ENCODE data around the gene TUBA1C. TPM values are rescaled to one million over a fixed set of nuclear protein-coding genes. Genes with fewer than 3 reads are reported as not detected.
A peak's percentile ranks its signal among the peaks of the same experiment; 100 is the strongest.
"Not testable (repeated sequence)": the region's sequence is repeated elsewhere in the genome, so short reads cannot be mapped to it uniquely, and the experiment has no call there.

TUBA1C gene
- total RNA-seq, 2 experiments from 2014 or later = 214 to 227 TPM

DNA sequence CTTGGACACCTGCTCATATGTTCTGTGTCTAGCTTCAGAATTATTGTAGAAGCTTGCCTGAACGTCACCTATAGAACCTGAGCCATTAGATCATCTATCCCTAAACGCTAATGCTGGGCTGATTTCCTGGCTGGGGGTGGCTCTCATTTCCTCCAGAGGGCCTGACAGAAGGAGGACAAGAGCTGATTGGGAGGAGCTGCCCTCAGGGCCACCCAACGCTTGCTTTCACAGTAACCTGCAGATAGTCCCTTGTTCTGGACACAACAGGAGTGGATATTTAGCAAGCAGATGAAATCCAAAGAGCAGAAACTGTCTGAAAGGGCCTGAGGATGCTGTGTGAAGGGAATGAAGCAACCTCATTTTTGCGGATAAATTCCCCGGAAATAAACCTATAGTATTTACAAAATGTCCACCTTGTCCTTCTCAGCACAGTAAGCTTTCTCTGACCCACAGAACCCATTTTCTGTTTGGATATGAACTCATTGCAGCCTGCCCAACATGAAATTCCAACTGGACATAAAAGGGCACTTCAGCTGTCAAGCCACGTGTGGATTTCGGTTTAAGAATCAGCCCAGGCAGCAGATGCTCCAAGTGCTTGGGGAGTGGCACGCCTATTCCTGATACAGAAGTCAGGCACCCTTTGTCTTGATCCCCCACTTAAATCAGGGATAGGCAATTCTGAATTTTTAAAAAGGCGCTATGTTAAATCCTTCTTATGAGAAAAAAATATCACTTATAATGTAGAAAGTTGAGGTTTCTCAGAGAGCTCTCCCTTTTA is 32.8 kb upstream of the TUBA1C start:
- Mint-ChIP-seq H3K27me3 (ENCODE audit: low read depth) (no peaks in the 10 kb centered on the region), H3K9me3 (no peaks in the 10 kb centered on the region), H3K27ac (no peak overlapping the region), H3K4me3 (no peak overlapping the region), H3K4me1 (ENCODE audit: low read depth) (peaks cover 12% of the 10 kb centered on the region), H3K36me3 (ENCODE audit: low read depth) (no peaks in the 10 kb centered on the region)
- intact Hi-C loops (cut with micrococcal nuclease) = no loop called here
- CTCF ChIA-PET = interaction anchor here (0.6 to 1.0 kb wide), 3 partner anchors 44 to 217 kb away, joined by 3 to 4 read pairs (median 3); no protein-coding TSS in a partner anchor
- no peak for DNase-seq

DNA sequence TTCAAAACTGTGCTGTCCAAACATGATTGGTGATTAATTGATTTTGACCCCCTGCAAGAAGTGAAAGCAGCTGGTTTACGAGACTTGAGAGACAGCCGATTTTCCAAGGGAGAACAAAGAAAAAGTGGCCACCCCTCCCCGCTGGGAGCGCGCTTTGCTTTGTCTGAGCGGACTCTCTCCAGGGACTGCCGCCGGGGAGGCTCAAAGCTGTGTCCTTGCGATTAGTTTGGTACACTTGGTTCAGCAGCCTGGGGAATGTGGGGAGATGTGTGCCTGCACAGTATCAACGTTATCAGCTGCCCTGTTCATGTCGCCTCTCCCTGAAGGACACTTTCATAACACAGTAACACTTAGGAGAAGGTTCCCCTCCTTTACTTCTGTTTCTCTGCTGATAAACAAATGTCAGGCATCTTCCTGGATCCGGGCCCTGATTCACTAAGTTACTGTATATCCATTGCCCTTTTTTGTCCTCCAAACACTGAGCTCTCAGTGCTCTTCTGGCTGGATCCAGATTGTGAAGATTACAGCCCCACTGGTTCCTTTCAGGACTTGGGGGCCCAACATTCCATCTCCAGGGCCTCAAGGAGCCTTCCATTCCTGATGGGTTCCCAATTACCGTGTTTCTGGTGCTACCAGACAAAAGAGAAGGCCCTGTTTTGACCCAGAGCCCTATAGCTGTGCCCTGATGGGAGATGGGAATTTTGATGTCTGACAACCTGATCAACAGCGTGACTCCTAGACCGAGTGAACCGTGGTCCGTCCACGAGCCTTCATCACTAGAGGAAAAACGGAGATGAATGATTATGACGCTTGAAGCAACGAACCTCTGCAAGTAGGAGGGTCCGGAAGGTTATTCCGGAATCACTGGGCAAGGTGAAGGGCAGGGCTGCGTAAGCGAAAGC is 31.7 kb upstream of the TUBA1C start:
- H3K4me3 Mint-ChIP-seq = peak overlapping the region; percentile 85
- no peaks in the 10 kb centered on the region for H3K27me3 Mint-ChIP-seq (ENCODE audit: low read depth)
- no peaks in the 10 kb centered on the region for H3K36me3 Mint-ChIP-seq (ENCODE audit: low read depth)
- intact Hi-C loops (cut with micrococcal nuclease) = no loop called here
- H3K4me1 Mint-ChIP-seq (ENCODE audit: low read depth) = peaks cover 12% of the 10 kb centered on the region
- DNase-seq = no peak
- no peaks in the 10 kb centered on the region for H3K9me3 Mint-ChIP-seq
- H3K27ac Mint-ChIP-seq = peak overlapping the region; percentile 81
- CTCF ChIA-PET = interaction anchor here (0.6 to 2.8 kb wide), 10 partner anchors 11 to 240 kb away, joined by 3 to 22 read pairs (median 3); partner anchors contain the start of gene TUBA1B

DNA sequence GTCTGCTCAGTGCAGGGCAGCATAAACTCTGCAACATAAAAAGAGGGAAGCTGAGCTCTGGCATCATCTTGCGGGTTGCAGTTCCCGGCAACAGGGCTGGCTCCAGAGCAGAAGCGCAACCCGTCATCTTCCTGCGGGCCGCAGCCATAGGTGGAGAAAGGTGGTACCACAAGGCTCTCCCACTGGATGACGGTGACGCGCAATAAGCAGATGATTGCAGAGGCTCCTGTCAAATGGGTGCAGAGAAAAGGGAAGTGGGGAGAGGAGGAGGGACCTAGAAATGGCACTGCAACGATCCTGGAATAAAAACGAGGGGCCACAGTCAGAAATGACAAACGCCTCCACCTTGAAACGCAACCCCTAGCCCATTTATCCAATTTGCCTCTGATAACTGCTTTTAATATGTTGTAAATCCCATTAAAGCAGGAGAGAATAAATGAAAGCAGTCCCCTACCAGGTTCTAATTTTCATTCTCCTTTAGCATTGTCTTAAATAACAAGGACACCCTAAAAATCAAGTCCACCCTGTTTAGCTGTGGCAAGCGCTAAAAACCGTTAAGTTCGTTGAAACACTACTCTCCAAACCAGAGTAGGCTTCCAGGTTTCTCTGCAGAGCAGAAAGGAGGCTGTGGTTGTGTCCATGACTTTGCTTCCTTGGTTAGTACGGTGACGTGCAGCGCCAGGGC is 30.9 kb upstream of the TUBA1C start:
- H3K4me3 Mint-ChIP-seq = peak overlapping the region; percentile 85
- no peaks in the 10 kb centered on the region for H3K9me3 Mint-ChIP-seq
- intact Hi-C loops (cut with micrococcal nuclease) = loop anchor here (1.0 kb wide), 4 partner anchors 31 to 215 kb away; partner anchors contain the start of genes TUBA1A and TUBA1C
- peaks cover 12% of the 10 kb centered on the region for H3K4me1 Mint-ChIP-seq (ENCODE audit: low read depth)
- CTCF ChIA-PET = interaction anchor here (0.6 to 2.8 kb wide), 12 partner anchors 9 to 241 kb away, joined by 3 to 22 read pairs (median 4); partner anchors contain the start of genes PRKAG1 and TUBA1B
- peak; percentile 62 for DNase-seq
- H3K27me3 Mint-ChIP-seq (ENCODE audit: low read depth) = no peaks in the 10 kb centered on the region
- H3K36me3 Mint-ChIP-seq (ENCODE audit: low read depth) = no peaks in the 10 kb centered on the region
- peak overlapping the region; percentile 81 for H3K27ac Mint-ChIP-seq

DNA sequence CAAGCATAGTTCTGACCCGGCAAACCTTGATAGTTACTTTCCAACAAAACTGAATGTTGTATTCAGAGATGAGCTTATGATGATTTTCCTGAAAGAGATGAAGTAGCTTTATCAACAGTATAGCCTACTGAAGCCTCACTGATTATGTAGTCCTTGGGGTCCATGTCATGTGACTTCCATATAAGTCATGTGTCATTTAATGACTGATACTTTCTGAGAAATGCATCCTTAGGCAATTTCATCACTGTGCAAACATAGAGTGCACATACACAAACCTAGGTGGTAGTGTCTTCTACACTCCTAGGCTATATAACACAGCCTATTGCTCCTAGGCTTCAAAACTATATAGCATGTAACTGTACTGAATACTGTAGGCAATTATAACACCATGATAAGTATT is 28.5 kb upstream of the TUBA1C start:
- no peak overlapping the region for H3K4me3 Mint-ChIP-seq
- H3K27me3 Mint-ChIP-seq (ENCODE audit: low read depth) = no peaks in the 10 kb centered on the region
- CTCF ChIA-PET = interaction anchor here (1.5 to 2.5 kb wide), 5 partner anchors 8 to 172 kb away, joined by 4 to 9 read pairs (median 5); no protein-coding TSS in a partner anchor
- DNase-seq = no peak
- H3K4me1 Mint-ChIP-seq (ENCODE audit: low read depth) = peaks cover 12% of the 10 kb centered on the region
- H3K9me3 Mint-ChIP-seq = no peaks in the 10 kb centered on the region
- intact Hi-C loops (cut with micrococcal nuclease) = no loop called here
- no peaks in the 10 kb centered on the region for H3K36me3 Mint-ChIP-seq (ENCODE audit: low read depth)
- H3K27ac Mint-ChIP-seq = no peak overlapping the region

DNA sequence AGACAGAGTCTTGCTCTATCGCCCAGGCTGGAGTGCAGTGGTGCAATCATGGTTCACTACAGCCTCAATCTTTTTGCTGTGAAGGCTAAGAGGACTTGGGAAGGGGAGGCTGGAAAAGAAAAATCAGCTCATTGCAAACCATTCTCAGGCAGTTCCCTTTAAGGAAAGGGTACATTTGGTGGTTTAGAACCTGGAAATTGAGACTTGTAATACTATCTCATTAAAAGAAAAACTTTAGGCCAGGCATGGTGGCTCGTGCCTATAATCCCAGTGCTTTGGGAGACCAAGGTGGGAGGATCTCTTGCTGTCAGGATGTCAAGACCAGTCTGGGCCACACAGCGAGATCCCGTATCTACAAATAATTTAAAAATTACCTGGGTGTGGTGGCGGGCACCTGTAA is 21.3 kb upstream of the TUBA1C start:
- no peak for DNase-seq
- Mint-ChIP-seq H3K4me1 (ENCODE audit: low read depth) (no peaks in the 10 kb centered on the region), H3K4me3 (no peak overlapping the region), H3K27ac (no peak overlapping the region), H3K27me3 (ENCODE audit: low read depth) (no peaks in the 10 kb centered on the region), H3K9me3 (no peaks in the 10 kb centered on the region), H3K36me3 (ENCODE audit: low read depth) (no peaks in the 10 kb centered on the region)
- CTCF ChIA-PET = interaction anchor here (1.2 to 2.8 kb wide), 4 partner anchors 8 to 155 kb away, joined by 3 to 9 read pairs (median 6); no protein-coding TSS in a partner anchor
- intact Hi-C loops (cut with micrococcal nuclease) = no loop called here

DNA sequence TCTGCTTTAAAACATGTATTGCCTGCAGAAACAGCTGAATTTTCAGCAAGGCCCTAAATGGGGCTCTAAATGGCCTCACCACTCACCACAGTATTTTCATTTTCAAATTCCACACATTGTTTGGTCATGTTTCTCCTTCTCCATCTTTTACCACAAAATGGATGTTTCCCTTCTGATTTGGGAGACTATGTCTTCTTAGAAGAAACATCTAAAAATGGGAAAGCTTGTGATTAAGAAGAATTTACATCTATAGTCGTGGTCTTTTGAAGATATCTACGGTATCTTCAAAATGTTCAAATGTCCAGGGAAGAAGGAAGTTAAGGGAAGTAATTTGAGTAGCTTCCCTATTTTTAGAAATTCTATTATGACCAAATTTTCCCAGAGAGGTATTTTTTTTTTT is 20.7 kb upstream of the TUBA1C start:
- CTCF ChIA-PET = interaction anchor here (1.2 to 2.8 kb wide), 4 partner anchors 8 to 156 kb away, joined by 3 to 9 read pairs (median 6); no protein-coding TSS in a partner anchor
- Mint-ChIP-seq H3K27ac (no peak overlapping the region), H3K9me3 (no peaks in the 10 kb centered on the region), H3K36me3 (ENCODE audit: low read depth) (no peaks in the 10 kb centered on the region), H3K4me1 (ENCODE audit: low read depth) (no peaks in the 10 kb centered on the region), H3K27me3 (ENCODE audit: low read depth) (no peaks in the 10 kb centered on the region), H3K4me3 (no peak overlapping the region)
- DNase-seq = no peak
- intact Hi-C loops (cut with micrococcal nuclease) = no loop called here

DNA sequence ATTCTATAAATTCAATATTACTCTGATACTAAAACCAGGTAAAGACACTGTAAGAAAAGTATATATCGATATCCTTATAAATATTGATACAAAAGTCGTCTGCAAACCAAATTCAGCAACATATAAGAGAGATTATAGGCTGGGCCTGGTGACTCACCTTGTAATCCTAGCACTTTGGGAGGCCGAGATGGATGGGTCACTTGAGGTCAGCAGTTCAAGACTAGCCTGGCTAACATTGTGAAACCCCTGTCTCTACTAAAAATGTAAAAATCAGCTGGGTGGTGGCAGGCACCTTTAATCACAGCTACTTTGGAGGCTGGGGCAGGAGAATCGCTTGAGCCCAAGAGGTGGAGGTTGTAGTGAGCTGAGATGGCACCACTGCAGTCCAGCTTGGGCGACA is 13.5 kb upstream of the TUBA1C start:
- no peak overlapping the region for H3K4me3 Mint-ChIP-seq
- DNase-seq = no peak
- H3K4me1 Mint-ChIP-seq (ENCODE audit: low read depth) = no peaks in the 10 kb centered on the region
- no peaks in the 10 kb centered on the region for H3K36me3 Mint-ChIP-seq (ENCODE audit: low read depth)
- no peaks in the 10 kb centered on the region for H3K27me3 Mint-ChIP-seq (ENCODE audit: low read depth)
- no peaks in the 10 kb centered on the region for H3K9me3 Mint-ChIP-seq
- no peak overlapping the region for H3K27ac Mint-ChIP-seq
- intact Hi-C loops (cut with micrococcal nuclease) = no loop called here
- CTCF ChIA-PET = interaction anchor here (0.5 kb wide), 1 partner anchor 340 kb away, joined by 3 read pairs; no protein-coding TSS in a partner anchor

DNA sequence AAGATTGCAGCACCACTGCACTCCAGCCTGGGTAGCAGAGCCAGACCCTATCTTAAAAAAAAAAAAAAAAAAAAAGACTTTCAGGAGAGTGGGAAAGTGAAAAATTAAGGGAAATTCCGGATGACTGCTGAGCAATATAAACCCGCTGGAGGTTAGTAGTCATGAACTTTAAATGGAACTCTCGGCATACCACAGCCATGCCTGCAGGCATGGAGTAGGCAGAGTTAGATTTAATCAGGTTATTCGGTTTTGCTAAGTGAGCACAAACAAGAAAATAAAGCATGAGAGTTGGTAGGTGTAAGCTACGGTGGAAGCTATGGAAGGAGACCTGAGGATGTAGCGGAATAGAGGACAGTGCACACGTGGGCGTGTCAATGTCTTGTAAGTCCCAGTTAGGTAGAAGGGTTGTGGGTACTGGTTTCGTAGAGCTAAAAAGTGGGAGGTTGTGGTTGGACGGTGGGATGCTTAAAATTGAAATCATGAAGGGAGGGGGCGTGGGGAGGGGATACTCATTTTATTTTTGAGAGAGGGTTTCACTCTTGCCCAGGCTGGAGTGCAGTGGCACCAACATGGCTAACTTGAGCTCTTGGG is 11.8 kb upstream of the TUBA1C start:
- DNase-seq = no peak
- CTCF ChIA-PET = no interaction called here
- intact Hi-C loops (cut with micrococcal nuclease) = no loop called here
- H3K27me3 Mint-ChIP-seq (ENCODE audit: low read depth) = no peaks in the 10 kb centered on the region
- H3K4me1 Mint-ChIP-seq (ENCODE audit: low read depth) = no peaks in the 10 kb centered on the region
- H3K4me3 Mint-ChIP-seq = no peak overlapping the region
- no peaks in the 10 kb centered on the region for H3K9me3 Mint-ChIP-seq
- H3K36me3 Mint-ChIP-seq (ENCODE audit: low read depth) = no peaks in the 10 kb centered on the region
- no peak overlapping the region for H3K27ac Mint-ChIP-seq

DNA sequence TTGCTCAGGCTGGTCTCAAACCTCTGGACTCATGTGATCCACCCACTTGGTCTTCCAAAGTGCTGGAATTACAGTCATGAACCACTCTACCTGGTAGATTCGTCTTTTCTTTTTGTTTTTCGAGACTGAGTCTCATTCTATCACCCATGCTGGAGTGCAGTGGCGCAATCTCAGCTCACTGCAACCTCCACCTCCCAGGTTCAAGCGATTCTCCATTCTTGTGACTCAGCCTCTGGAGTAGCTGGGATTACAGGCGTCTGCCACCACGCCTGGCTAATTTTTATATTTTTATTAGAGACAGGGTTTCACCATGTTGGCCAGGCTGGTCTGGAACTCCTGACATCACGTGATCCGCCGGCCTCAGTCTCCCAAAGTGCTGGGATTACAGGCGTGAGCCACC is 9.4 kb upstream of the TUBA1C start:
- CTCF ChIA-PET; H3K4me1 Mint-ChIP-seq (ENCODE audit: low read depth); H3K9me3 Mint-ChIP-seq; H3K36me3 Mint-ChIP-seq (ENCODE audit: low read depth); H3K4me3 Mint-ChIP-seq; intact Hi-C loops (cut with micrococcal nuclease); DNase-seq; H3K27ac Mint-ChIP-seq; H3K27me3 Mint-ChIP-seq (ENCODE audit: low read depth): not testable (repeated sequence)

DNA sequence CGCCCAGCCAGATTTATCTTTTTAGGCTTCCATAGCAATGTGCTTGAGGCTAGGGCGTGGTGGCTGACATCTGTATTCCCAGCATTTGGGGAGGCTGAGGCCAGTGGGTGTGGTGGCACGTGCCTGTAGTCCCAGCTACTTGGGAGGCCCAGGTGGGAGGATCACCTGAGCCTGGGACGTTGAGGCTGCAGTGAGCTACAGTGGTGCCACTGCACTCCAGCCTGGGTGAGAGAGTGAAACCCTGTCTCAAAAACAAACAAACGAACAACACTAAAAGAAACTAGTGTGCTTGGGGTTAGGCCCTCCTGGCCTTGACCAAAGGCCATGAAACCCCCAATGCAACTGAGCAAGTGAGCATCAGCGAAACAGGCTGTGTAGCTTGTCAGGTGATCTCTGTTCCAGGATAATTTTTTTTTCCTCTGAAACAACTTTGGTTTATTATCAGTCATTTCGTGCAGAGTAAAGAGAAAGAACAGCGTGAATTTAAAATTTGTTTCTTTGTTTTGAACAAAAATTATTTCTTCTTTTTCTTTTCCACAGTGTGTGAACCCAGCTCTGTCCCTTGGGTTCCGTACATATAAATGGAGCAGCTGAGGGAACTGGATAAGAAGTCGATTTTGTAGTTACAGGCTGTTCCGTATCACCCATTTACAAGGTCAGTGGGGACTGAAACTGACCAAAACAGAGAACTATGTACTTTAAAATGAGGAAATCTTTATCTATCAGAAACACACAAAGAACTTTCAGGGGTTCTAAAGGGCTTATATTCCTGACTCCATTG is 8.8 kb upstream of the TUBA1C start:
- CTCF ChIA-PET = no interaction called here
- Mint-ChIP-seq H3K36me3 (ENCODE audit: low read depth) (no peaks in the 10 kb centered on the region), H3K9me3 (no peaks in the 10 kb centered on the region), H3K4me1 (ENCODE audit: low read depth) (peaks cover 5% of the 10 kb centered on the region), H3K27ac (no peak overlapping the region), H3K27me3 (ENCODE audit: low read depth) (no peaks in the 10 kb centered on the region), H3K4me3 (no peak overlapping the region)
- intact Hi-C loops (cut with micrococcal nuclease) = no loop called here
- no peak for DNase-seq

DNA sequence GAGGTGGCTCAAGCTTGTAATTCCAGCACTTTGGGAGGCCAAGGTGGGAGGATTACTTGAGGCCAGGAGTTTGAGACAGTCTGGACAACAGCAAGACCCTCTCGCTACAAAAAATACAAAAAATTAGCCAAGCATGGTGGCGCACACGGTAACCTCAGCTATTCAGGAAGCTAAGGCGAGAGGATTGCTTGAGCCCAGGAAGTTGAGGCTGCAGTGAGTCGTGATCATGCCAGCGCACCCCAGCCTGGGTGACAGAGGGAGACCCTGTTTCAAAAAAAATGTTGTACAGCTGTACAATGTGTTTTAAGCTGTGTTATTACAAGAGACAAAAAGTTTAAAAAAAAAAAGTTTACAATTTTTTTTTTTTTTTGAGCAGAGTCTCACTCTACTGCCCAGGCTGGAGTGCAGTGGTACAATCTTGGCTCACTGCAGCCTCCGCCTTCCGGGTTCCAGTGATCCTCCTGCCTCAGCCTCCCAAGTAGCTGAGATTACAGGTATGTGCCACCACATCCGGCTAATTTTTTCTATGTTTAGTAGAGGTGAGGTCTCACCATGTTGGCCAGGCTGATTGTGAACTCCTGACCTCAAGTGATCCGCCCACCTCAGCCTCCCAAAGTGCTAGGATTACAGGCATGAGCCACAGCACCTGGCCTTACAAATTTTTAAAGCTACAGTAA is 7.2 kb upstream of the TUBA1C start:
- H3K27ac Mint-ChIP-seq; H3K36me3 Mint-ChIP-seq (ENCODE audit: low read depth); H3K9me3 Mint-ChIP-seq; H3K4me1 Mint-ChIP-seq (ENCODE audit: low read depth); H3K27me3 Mint-ChIP-seq (ENCODE audit: low read depth); H3K4me3 Mint-ChIP-seq; DNase-seq; intact Hi-C loops (cut with micrococcal nuclease): not testable (repeated sequence)
- CTCF ChIA-PET = interaction anchor here (0.8 to 1.5 kb wide), 4 partner anchors 22 to 295 kb away, joined by 3 to 7 read pairs (median 4); no protein-coding TSS in a partner anchor
